HG03558 (cell line): ENCODE results near the gene SLC8A1.

Experiments used
- ATAC-seq: cut with Tn5 transposase; IDR thresholded peaks from one replicate; pipeline ENCODE4 v1.9.1; 2021; ENCODE audit warnings: moderate number of reproducible peaks; ENCODE audit not compliant: unreplicated experiment; ENCODE audit errors: extremely low read depth

The SLC8A1 gene

DNA sequence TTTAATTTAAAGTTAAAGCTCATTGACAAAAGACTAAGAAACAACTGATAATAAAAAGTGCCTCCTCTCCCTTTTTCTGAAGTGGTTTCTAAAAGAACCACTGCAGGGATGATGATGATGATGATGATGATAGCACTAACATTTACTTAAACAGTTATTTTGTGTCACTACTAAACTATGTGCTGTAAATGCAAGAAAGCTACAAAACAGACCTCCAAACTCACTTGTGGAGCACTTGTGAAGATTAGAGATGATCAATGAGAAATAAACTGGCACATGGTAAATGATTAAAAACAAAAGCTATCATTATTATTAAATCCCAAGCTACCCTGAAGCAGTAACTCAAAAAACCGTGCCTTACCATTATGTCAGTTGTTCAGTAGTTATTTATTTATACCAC lies 88.7 kb downstream of the SLC8A1 start:
- no peak for ATAC-seq

DNA sequence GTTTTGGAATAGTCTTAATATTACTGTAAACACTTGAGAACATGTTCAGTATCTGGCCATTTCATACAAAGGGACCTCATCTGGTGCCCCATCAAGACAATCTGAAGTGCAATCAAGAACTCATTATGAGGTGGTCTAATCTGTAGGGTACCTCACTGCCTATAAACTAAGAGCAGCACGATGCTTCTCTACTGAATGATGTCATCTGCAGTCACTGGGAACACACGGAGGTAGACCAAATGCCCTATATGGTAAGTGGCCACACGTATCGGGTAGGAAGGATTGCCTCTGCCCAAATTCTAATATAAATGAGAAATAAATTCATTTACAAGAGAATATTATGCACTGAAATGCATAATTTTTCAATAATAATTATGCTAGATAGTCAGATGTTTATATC lies 90.4 kb downstream of the SLC8A1 start:
- ATAC-seq, result no peak

DNA sequence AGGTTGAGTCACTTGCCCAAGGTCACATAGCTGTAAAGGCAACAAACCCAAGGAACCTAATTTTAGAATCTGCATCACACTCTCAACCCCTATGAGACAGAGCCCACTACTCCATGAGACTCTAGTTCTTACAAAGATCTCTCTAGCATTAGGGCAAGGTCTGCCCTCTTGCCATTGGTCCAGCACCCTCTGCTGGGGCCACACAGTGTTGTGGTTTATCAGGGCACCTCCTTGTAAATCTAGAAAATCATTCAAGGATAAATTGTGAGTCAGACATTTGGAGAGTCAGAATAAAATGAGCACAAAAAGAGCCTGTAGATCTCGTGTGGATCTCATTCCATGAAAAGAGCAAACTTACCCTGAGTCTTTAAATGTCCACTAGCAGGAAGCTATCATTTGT lies 91.2 kb downstream of the SLC8A1 start:
- ATAC-seq, result no peak

DNA sequence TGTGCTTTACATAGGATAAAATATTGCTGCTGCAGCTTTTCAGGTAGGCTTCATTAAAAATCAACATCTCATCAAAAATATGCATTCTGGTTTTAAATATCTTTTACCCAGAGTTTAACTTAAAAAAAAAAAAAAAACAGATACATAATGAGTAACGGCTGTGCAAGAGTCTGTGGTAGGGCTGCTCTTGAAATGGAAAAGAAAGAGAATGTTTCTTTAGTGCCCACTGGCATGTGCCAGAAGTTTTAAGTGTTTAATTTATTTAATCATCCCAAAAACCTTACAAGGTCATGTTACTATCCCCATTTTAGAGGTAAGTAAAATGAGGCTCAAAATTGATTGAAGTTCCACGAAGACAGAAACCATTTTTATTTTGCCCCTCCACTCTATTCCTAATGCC lies 92.1 kb downstream of the SLC8A1 start:
- no peak for ATAC-seq

DNA sequence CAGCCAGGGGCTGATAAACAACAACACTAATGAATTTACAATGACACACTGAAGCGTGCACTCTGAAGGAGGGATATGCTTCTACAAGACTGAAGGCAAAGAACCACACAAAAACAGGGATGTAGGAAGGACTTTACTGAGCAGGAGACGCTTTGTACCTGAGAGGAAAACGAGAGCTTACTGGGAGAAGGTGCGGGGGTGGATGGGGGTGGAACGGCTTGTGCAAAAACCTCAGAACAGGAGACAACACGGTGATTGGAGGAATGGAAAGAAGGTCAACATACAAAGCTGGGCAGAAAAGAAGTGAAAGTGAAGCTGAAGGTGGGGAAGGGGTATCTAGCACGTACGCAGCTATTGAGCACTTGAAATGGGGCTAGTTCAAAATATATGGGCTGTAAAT lies 93.1 kb downstream of the SLC8A1 start:
- ATAC-seq, result no peak

DNA sequence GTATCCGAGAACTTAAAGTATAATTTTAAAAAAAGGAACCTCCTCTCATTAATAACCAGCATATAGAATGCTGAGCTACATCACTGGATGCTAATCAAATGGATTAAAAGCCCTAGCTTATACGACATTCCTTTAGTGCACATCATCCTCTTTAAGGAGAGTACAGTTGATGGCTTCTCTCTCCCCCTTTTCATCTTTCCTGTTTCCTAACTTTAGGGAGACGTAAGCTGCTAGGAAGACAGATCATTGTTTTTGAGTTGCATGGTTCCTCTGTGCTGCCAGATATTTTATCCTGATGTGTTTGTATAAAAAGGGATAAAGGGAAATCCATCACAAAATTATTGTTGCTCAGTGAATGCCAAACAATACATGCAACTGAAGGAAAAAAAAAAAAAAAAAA lies 94.2 kb downstream of the SLC8A1 start:
- ATAC-seq, result no peak

DNA sequence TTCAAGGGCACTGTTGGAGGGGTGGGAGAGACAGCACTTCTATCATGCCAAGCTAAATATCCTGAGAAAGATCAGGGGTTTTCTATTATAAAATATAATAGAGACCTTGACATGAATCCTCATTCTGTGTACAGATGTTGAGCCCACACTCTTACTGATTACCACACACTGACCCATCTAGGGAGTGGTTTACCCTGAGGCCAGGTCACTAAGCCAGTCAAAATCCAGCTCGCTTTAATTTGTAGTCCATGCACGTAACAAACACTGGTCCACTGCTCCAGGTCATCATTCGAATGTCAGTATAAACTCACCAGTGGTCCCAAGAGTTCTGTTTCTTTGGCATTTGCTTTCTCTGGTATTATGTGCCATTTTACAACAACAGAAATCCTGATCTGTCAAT lies 96.4 kb downstream of the SLC8A1 start:
- ATAC-seq, result no peak

DNA sequence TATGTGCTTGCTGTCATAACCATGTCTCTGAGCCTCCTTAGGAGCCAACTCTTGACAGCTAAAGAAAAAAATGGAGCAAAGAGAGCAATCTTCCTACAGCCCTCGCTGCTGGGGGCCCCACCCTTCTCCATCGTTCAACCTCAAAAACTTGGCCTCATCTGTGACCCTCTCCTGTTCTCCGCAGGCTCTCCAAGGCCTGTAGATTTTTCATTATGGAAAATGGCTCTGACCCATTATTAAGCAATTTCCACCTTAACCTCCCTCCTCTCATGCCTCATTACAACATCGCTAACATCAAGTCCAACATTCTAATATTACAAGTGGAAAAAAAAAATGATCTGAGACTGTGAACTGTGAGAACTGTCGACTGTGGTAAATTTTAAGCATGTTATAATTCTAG lies 98.7 kb downstream of the SLC8A1 start:
- ATAC-seq, result no peak

DNA sequence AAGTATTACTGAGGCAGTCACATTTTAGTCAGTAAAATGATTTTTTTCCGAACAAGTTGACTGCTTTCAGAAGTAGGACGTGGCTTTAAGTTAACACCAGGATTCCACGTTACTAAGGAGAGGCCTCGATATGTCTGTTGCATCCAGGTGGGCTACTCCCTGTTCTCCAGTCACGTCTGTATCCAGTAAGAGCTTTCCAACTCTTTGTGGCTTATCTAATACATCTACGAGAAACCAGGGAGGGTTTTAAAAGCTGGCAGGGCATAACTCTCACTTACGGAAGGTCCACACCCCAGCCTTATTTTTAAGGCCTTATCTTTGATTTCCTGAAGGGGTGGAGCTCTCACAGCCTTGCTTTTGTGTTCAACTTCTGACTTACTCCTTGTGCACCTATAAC lies 99.2 kb downstream of the SLC8A1 start:
- ATAC-seq, result no peak

DNA sequence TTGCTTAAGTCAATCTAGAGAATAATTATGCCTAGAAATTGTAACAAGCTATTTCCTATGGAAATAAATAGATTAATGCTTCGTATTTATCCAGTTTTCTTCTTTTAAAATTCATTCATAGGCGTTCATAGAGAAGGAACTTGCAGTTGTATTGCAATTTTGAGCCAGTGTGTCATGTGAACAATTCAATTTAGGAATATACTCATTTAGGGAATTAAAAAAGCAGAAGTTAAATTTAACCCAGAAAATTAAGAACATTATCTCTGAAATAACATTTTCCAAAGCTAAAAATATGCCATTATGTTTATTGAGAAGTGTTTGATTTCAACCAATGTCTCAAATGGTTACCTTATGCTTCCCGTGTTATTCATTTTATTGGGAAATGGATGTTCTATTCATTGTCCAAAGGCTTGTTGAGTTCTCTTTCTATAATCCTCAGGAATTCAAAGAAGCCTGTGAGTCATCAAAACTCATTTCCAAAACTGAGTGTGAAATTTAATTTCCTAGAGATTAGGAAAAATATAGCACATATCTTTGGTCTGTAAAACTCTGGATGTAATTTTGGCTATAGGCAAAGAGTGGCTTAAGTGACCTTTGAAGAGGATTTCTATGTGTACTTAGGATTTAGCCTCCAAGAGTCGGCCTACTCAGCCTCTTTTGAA lies 99.7 kb downstream of the SLC8A1 start:
- no peak for ATAC-seq

DNA sequence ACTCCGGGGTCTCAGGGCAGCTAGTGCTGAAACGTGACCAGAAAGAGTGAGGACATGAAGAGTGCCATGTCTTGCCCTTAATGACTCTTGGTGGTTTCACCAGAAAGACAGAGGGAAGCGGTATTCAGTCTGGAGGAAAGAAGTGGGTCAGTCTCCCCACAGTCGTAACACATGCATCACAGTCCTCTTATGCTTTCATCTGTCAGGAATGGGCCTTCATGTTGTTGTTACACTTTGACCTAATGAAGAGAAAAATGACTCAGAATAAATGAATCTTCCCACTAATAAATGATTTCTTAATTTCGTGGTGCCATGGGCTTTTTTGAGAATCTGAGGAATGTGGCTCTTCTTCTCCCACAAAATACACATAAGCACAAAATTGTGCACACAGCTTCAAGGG lies 103.2 kb downstream of the SLC8A1 start:
- no peak for ATAC-seq

DNA sequence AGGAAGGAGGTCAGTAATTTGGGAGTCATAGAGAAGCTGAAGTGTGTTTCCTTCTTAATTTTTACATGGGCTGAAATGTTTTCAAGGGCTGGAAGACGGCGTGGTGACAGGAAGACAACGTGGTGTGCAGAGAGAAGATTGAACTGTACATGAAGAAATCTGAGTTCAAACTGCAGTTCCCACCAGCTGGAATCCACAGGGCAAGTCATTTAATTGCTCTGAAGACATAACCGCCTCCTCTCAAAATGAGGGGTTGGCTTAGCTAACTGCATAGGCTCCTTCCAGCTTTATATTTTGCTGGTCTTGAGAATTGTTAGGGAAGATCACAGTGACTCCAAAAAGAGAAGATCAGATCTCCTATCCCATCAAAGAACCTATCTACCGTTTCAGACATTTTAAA lies 103.9 kb downstream of the SLC8A1 start:
- no peak for ATAC-seq

DNA sequence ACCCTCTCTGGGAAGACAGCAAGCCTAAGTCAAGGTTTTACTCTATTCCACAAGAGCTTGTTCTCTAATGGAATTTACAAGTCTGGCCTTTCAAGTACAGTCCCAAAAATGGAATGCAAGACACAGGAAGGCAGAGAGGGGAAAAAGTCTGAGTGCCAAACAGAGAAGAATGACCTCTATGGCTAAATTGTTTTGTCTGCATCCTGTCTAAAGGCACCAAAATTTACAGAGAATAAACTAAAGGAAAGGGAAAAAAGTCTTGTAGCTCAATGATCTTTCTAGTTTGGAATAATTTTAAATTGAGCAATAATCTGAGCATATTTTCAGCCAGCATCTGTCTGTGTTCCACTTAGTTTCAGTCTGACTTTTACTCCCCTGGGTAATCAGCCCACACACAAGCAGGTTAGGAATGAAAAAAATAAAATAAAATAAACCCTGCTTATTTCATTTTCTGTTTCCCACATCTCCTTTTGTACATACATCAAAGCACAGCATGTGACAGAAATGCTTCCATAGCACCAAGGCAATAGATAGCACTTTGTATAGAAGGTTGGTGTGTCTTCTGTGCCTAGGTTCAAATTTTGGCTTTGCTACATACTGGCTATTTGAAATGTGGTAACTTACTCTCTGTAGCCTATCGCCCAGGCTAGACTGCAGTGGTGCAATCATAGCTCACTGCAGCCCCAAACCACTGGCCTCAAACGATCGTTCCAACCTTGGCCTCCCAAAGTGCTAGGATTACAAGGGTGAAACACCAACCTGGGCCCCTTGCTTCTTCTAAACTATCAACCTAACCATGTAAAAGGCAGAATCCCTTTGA lies 105.1 kb downstream of the SLC8A1 start:
- ATAC-seq, result peak; percentile 47

DNA sequence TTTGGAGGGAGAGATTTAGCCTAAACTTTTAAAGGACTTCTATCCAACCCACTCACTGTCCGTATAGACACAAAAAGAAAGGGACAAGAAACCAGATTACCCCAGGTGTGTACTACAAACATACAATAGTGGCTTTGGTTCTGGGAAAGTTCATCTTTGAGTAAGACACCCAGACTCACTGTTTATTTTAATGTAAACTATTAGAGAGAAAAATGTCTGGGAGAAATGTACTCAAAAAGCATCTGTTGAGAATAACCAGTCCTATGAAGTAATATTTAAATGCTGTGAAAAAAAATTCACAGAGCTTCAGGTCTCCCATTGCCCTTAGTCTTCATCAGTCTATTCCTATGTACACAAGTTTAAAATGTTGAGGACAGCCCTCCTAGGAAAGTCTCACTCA lies 107.5 kb downstream of the SLC8A1 start:
- ATAC-seq, result no peak

DNA sequence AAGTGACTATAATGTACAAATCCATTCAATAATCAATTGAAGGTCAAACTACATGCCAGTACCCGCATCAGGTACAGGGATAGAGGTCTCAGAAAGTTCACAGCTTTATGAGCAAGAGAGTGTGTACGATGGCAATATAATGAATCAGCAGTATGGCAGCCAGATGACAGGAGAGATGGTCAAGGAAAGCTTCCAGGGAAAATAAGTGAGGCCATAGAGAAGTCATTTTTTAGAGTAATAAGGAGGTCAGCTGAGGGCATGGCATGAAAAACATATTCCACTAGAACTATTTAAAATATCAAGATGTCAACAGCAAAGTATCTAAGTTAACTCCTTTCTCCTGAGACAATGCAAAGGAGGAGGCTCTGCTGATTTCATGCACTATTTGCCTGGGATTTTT lies 108.0 kb downstream of the SLC8A1 start:
- no peak for ATAC-seq

DNA sequence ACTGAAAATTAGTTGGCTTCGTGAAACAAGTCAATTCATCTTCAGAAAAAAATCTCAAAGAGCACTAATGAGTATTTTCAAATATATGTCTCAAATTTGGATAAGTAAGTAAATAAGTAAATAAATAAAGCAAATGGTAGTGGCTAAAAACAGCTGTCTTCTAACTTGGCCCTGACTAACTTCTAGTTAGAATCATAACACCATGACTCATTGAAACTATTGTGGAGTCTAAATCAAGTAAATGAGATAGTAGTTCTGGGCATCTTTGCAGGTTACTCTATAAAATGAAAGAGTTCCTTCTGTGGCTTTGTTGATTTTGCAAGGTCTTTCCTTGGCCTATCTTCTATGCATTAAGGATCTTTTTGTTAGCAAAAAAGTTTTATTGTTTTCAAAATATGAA lies 110.7 kb downstream of the SLC8A1 start:
- ATAC-seq, result no peak

DNA sequence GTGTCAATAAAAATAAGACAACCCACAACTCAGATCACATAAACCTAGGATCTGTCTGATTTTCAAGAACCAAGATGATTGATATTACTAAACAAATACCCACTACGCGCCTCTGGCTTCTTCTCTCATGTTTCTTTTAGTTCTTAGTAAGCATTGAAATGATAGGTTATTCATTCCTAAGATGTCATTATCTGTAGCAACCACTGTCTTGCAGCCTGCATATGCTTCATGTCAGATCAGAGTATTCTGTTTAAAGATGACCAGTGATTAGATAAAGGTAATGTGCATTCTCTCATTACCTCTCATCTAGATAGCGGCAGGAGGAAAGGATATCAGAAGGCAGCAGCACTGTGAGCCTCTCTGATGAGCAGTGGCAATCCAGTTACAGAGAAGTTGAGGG lies 112.9 kb downstream of the SLC8A1 start:
- no peak for ATAC-seq

DNA sequence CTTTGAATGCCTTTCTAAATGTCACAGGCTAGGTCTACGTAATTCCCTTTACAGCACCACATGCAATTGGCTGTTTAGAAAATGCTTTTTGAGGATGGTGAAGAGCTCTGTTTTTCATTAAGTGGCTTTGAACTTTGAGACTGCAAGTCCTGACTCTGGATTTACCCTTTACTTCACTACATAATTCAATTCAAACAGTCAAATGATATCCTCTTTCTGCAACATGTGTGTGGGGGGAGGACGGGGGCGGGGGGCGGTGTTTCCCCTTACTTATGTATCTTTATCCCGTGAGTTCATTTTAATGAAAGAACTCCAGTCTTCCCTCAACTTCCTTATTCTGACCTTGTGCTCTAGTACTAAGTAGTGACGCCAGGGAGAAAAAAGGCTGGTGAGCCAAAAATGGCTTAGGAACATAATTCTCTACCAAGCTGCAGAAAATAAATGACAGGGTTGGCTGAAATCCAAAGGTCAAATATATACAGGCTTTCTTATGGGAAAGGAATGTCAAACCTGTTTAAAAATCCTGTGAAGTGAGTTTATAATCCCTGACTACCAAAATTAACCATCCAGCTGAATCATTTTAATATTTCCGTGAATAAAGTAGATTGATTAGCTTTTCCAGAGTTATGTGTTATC lies 119.6 kb downstream of the SLC8A1 start:
- ATAC-seq, result no peak

DNA sequence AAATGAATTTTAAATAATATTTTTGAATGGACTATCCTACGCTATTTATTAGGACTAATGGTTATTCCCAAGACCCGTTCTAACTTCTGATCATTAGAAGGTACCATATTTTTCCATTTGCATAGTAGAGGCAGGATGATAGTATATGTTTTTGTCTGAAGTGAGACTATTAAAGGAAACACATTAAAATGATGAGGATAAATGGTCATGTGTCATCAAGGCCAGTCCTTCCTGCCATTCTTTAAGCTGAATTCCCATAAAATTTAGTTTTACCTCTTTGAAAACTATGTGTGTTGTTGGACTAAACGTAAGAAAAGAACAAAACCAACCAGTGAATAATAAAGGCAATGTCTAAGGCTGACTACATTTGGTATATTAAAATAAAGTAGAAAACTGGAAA lies 121.8 kb downstream of the SLC8A1 start:
- no peak for ATAC-seq

DNA sequence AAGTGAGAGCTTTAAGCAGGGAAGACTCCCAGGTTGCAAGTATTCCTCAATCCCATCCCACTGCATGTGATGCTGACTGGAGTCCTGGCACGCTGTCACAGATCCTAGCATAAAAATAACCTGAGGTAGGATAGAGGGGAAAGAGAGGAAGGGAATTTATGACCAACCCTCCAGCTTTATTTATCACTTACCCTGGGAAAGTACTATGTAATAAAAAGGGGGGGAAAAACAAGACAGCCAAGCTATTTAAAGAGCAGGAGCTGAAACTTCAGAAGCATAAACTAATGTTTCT lies 122.2 kb downstream of the SLC8A1 start:
- no peak for ATAC-seq

DNA sequence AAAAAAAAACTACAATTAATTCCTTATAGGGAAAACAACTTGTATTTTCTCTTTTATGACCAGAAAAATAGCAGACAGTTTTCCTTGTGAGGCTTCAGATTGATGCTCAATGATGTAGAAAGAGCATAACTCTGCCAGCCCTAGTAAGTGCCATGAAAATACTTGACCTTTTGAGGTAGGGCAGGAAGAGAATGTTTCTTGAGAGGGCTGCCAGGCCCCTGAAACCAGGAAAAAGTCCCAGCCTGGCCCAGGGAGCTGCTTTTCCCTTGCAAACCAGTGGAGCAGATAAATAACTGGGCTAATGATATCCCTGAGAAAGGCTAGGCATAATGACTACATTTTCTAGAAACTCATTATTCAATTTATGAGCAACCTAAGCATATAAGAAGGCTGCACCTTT lies 126.8 kb downstream of the SLC8A1 start:
- ATAC-seq, result no peak

DNA sequence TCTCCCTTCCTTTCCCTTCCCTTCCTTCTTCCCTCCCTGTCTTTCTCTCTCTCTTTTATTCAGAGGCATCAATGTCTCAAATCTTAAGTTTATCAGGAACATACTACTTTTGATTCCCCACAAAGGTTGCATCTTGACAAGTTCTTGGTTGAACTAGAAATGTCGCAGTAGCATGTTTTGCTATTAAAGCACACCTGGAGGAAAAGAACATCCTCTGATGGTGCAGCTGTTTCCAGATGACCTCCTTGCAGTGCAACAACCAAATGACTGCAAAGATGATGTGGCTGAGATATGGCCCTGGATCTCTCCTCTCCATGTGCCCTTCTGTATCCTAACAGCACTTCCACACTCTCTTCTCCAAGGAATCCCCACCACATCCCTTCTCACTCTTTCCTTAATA lies 127.2 kb downstream of the SLC8A1 start:
- ATAC-seq, result no peak
